ENCODE data around the gene RBMS3.

Gene RBMS3

DNA sequence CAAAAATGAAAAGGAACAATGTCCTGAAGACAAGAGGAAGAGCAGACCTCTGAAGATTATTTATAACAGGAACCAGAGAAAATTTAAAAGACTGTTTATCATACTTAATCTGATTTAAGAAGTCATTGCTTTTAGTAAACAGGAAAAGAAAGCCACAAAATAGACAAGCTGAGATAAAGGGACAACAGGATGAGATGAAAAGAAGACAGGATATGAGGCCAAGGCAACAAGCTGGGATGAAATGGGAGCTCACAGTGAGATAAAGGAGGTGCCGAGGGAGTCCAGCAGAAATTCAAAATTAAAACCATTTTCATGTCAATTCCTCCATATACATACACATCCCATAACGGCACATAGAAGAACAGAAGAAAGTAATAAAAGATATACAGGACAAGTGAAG is 277.0 kb downstream of the RBMS3 start:
- in situ Hi-C loops (cut with HindIII; ENCODE audit: low sequenced_read_pairs), result no loop called here

DNA sequence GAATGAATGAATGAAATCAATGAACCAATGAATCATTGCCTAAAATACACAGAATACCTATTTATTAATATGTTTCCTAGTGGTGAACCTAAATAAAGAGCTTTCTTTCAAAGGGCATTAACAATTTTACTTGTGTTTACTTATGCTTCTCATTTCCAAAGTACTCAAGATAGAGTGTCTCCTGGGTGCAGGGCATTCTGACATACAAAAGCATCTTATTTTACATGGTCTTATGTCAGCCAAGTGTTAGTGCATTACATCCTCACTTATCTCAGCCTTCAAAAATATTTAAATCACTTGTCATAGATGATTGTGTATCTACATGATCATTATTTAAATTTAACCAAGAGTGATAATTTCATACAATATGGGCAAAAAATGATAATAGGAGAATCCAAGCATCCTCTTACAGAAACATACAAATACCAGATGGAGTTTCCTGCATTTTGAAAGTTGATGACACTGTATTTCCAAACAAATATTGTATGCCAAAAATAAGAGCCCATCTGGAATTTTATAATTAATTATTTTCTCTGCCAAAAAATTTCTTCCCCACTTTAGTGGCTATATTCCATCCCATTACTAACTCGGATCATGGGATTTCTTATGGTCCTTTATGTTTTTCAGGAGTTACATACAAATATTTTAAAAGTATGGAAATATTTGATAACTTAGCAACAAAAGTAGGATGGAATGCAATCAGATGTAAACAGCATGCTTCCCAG is 279.0 kb downstream of the RBMS3 start:
- in situ Hi-C loops (cut with HindIII; ENCODE audit: low sequenced_read_pairs), result no loop called here

DNA sequence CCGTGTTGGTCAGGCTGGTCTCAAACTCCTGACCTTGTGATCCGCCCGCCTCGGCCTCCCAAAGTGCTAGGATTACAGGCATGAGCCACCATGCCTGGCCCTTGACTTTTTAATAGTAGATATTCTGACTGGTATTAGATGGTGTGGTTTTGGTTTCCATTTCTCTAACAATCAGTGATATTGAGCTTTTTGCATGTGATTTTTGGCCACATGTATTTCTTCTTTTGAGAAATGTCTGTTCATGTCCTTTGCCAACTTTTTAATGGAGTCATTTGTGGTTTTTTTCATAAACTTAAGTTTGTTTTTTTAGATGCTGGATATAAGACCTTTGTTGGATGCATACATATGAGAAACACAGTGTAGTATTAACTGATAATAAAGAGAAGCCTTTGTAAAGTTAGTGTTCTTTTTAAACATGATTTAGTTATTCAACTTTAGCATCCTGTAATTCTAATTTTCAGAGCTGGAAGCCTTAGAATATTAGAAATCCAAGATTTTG is 280.8 kb downstream of the RBMS3 start:
- in situ Hi-C loops (cut with HindIII; ENCODE audit: low sequenced_read_pairs), result no loop called here

DNA sequence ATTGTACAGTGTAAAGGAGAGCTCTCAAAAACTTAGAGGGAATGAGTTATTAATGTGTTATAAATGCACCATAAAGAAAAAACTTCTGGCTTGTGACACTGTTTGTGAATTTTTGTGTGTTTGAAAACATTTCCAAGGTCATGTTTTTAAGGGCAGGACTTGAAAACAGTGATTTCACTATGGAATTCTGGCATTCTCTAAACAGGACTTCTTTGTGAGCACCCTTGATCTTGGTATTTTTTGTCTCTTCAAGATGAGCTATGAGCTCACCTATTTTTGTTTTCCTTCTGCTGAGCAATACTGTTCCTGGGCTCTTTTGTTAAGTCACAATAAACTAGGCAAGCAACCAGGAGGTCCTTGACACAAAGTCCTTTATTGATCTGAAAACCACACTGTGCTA is 284.4 kb downstream of the RBMS3 start:
- in situ Hi-C loops (cut with HindIII; ENCODE audit: low sequenced_read_pairs), result no loop called here

DNA sequence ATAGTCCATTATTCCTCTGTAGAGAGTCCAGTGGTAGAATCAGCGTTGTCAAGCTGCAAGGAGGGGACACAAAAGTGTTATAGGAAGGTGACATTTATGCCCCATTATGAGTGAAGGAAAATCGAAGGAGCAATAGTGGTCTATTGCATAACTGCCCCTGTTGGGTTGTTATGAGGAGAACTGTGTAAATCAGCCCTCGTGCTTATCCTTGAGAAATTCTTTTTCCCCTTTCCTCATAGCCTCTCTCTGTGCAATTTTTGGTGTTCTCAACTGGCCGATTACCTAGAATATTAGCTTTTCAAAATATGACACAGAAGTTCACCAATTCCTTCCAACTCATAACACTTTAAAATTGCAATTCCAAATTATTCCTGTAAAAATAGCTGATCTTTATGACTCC is 286.6 kb downstream of the RBMS3 start:
- in situ Hi-C loops (cut with HindIII; ENCODE audit: low sequenced_read_pairs), result no loop called here

DNA sequence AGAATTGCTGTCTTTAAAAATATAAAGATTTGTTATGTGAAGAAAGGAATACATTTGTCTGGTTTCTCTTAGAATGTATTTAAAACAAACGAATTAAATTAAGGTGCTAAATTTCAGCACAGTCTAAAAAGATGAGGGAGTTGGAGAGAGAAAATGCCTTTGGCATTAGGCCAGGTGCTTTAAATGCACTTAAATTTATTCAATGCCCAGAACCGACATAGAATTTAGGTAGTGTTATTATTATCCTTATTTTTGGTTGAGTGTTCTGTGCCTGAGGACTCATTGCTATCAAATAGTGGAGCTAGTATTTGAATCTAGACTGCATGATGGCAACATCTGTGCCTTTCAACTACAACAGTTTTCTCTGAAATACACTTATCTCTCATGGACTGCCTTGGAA is 287.5 kb downstream of the RBMS3 start:
- in situ Hi-C loops (cut with HindIII; ENCODE audit: low sequenced_read_pairs), result no loop called here

DNA sequence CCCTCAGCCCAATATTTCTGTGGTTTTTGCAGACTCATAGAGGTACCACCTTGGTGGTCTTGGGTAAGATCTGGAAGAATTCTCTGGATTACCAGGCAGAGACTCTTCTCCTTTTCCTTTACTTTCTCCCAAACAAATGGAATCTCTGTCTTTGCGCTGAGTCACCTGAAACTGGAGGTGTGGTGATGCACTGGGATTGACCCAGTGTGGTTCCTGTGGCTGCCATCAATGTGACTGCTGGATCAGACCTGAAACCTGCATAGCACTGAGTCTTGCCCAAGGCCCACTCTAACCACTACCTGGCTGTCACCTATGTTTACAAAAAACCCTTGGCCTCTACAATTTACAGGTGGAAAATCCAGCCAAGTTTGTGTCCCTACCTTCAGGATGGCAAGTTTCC is 295.3 kb downstream of the RBMS3 start:
- in situ Hi-C loops (cut with HindIII; ENCODE audit: low sequenced_read_pairs), result no loop called here

DNA sequence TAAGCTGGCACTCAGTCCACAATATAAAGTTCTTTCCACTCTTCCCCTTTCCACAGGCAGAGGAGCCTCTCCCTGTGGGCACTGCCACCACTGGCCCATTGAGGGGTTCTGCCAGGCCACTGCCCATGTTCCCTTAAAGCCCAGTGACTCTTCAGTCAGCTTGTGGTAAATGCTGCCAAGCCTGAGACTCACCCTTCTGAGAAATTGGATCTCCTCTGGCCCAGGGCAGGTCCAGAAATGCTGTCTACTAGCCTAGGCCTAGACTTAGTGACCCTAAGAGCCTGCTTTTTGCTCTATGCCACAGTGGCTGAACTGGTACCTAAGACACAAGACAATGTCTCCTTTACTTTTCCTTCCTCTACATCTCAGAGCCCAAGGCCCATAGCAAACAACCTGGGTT is 295.8 kb downstream of the RBMS3 start:
- in situ Hi-C loops (cut with HindIII; ENCODE audit: low sequenced_read_pairs), result no loop called here

DNA sequence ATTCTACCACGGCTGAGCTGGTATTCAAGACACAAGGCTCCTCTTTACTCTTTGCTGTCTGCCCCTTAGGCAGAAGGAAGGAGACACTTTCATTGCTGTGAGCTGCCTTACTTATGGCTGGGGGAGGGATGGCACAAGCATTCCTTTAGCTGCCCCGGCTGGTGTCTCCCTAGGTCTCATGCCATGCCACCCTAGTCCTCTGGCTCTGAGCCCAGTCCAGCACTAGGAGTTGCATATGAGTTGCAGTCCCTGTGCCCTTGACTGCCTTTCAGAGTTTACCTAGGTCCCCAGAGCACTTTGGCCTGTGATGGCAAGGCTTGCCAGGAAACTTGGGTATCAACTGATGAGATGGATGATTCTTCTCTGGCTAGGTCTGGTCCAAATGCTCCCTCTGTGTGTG is 296.4 kb downstream of the RBMS3 start:
- in situ Hi-C loops (cut with HindIII; ENCODE audit: low sequenced_read_pairs), result no loop called here

DNA sequence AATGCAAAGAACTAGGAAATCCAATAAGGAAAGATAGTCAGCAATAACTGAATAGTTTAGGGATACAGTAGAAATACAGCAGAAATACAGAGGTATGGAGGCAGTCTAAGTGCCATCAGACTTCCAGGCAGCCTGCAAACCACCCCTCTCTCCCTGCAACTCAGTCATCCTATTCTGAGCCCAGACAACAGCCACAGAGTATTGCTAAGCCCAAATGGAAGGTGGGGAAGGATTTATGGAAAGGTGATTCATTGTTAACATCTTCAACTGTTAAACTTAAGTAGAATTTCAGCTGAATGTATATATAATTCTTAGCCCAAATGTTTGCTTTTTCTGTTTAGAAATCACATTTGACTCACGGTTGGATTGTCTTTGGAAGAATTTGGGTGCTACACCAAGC is 300.4 kb downstream of the RBMS3 start:
- in situ Hi-C loops (cut with HindIII; ENCODE audit: low sequenced_read_pairs), result no loop called here

DNA sequence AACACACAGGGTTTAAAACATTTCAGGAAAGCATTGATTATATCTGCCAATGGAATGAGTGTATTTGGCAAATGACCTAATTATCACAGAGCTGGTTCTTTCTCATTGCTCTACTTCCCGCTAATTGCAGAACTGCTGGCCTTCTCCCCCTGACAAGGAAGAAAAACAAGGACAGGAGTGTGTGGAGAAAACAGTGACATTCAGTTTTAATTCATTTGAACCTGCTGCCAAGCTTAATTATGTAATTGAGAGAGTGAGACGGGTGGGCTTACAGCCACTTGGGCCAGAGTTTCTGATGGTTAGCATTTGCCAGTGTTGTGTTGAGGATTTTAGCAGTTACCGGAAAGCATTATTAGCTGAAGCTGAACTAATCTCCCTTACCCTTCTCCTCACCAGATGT is 301.4 kb downstream of the RBMS3 start:
- in situ Hi-C loops (cut with HindIII; ENCODE audit: low sequenced_read_pairs), result no loop called here

DNA sequence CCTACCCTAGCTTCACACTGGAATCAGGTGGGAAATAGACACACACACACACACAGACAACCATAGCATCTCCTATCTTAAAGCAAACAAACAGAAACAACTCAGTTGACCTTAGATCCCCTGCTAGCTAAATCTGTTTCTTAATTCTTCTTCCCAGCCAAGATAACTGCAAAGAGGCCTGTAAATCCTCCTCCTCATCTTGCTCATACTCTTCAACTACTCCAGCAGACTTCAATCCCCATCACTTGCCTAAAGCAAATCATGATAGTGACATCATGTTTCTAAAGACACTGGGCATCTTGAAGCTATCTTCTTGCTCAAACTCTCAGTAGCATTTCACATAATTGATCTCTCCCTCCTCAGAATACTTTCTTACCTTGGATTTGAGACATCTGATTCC is 303.0 kb downstream of the RBMS3 start:
- in situ Hi-C loops (cut with HindIII; ENCODE audit: low sequenced_read_pairs), result no loop called here

DNA sequence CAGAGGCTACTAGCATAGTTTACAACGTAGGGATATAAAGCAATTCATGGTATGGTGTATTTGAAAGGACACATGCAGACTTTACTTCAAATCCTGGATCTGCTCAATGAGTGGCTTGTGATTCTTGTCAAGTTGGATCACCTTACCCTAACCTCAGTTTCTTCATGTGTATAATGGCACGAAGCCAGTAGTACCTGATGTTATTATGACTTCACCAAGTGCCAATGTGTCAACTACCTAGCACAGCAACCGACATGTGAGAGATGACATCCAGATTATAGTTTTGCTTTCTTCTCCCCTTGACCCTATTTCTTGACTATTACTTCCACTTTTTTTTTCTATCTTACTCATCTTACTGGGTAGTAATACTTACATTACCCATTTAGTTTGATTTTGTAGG is 304.5 kb downstream of the RBMS3 start:
- in situ Hi-C loops (cut with HindIII; ENCODE audit: low sequenced_read_pairs), result no loop called here

DNA sequence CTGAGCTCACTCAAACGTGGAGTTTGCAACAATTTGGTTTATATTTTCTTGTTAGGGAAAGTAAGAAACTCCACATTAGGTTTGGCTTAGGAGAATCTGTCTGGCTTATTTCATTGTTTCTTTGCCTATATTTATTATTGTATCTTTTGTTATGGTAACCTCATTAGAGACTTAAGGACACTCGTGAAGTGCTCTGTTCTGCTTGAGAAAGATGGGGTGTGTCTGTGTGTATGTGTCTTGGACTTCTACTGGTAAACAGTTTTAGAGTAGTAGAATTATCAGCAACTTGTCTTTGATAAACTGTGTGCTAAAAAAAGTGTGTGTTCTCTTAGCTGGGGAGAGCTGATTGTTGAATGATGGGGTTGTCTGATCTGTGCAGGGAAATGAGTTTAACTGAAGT is 306.5 kb downstream of the RBMS3 start:
- in situ Hi-C loops (cut with HindIII; ENCODE audit: low sequenced_read_pairs), result no loop called here

DNA sequence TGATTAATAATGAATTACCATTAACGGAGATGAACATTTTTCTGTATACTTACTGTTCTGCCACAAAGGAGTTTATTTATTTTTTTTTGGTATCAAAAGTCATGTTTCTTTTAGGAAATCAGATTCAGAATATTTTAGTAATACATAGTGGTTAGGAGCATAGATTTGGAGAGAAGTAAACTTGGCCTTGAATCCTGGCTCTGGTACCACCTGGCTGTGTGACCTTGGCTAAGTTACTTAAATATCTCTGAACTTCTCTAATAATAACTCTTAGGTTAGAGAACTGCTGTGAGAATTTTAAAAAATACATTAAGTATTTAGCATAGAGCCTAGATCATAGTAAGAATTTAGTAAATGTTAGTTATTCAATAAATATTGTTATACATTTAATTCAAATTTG is 309.1 kb downstream of the RBMS3 start:
- in situ Hi-C loops (cut with HindIII; ENCODE audit: low sequenced_read_pairs), result no loop called here

DNA sequence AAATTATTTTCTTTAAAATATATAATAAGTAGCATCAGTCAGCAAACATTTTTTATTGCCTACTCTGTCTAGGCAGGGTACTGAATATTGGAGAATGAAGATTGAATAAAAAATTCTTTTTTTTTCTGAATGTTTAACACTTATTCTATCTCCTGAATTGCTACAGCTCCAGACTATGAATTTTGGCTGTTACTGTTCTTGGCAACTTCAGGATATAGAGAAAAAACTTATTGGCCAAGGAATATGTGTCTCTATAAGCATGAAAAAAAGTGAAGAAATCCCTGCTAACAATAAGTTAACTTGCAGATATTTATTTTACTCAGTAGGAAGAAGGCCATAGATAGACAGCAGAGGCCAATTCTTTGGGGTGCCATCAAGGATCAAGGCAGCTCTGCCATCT is 309.6 kb downstream of the RBMS3 start:
- in situ Hi-C loops (cut with HindIII; ENCODE audit: low sequenced_read_pairs), result no loop called here

DNA sequence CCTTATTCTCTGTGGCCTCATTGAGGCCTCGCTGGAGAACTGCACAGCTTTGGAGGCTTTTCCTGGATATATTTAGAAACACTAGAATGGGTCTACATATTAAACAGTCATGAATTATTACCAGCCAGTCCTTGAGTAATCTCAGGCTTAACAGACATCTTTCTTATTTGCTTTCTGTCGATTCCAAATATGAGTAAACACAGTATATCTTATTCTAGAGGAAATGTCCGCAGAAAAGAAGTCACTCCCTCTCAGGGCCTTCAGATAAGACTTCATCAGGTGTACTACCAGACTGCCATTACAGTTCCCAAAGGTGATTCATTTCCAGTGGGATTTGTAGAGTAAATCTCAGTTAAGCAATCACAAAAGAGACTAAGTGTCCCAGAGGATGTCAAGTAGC is 310.7 kb downstream of the RBMS3 start:
- in situ Hi-C loops (cut with HindIII; ENCODE audit: low sequenced_read_pairs), result no loop called here

DNA sequence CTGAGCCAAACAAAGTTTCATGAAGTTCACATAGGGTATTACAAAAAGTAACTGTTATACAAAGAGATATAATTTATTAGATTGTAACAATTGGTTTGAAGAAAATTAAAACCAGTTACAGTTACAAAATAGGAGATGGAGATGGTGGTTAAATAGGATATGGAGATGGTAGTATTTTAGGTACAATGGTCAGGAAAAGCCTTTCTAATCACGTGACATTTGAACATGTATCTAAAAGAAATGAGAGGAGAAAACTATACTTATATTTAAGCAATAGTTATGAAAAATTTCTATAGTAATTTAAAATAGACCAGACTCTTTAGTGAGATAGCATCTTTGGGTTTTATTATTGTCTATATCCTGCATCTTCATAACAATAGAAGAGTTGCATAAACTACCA is 312.9 kb downstream of the RBMS3 start:
- in situ Hi-C loops (cut with HindIII; ENCODE audit: low sequenced_read_pairs), result no loop called here

DNA sequence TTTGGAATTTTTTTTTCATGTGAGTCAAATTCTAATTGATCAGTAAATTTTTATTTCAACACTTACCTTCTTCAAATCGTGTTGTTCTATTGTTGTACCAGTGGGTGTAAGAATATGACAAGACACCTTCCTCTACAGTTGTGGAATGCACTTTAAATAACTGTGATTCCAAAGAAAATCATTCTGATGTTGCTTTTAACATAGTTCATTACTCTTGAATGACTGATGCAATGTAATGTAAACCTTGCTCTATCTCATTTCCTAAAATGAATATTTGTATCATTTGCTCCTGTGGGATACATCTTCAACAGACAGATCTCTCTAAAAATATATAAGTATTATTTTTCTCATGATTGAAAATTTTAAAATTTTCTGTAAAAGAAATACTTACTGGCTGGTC is 313.4 kb downstream of the RBMS3 start:
- in situ Hi-C loops (cut with HindIII; ENCODE audit: low sequenced_read_pairs), result no loop called here

DNA sequence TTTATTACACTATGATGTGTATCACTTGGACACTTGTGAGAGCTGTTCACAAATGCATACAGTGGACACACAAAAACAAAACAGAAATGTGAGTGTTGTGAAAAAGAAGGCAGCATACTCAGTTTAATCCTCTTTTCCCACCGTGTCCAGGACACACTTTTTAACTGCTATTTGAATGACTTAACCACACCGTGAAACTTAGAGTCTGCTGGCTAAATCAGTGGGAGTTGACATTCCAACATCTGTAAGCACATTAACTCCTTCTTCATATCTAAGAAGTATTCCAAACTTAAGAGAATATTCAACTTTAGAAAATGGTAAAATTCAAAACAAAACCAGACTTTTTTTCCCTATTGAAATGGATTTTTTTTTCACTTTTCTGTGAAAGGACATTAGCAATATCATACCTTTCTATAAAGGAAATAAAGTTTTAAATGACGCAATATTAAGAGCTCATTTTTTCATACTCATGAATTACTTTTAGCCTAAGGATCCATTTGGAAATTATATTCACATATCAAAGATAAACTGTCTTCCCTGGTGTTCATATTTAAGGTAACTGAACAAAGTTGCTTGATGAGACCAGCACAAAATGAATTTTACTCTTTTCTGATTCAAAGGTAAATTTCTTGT is 316.6 kb downstream of the RBMS3 start:
- in situ Hi-C loops (cut with HindIII; ENCODE audit: low sequenced_read_pairs), result no loop called here

DNA sequence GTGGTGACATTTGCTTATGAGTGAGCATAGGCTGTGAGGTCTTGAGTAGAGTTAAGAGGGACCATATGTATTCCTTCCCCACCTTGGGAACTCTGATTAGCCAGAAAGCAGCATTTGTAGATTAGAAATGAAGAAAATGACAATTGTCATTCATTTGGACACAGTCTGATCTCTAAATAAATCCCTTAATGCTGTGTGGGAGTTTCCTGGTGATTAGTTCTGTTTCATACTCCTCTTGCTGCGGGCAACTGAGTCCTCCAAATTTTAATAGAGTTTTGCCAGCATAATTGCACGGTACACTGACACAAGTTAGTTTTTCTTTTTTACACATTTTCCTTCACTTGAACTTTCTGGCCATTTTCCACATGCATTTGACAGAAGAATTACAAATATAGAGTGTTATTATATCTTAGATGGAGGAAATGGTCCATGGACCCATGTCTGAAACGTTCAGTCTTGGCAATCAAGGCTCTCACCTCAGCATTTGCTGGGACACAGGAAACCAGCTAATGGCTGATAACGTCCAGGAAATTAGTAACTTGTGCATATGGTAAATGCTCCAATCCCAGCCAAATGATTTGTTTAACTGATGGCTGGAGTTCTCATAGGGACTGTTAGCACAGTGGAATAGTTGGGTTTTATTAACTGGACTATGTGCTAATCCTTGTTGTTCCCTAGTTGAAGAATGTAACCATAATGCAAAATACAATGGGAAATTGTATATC is 321.2 kb downstream of the RBMS3 start:
- in situ Hi-C loops (cut with HindIII; ENCODE audit: low sequenced_read_pairs), result no loop called here

DNA sequence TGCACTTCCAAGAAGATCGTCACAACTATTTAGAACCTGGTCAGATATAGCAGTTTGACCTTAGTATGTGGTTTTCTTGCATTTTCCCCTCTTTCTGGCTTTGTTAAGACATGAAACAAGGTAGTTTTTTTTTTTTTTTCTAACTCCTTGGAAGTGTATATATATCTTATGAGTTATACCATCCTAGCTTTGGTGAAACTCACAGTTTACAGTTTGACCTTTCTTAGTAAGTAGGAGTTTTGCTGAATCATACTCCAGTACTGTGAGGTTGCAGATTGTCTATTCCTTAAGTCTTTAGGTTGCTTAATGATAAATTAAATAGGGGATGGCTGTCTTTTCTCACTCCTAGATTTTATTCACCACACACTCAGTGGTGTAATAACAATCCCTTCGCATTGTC is 325.0 kb downstream of the RBMS3 start:
- in situ Hi-C loops (cut with HindIII; ENCODE audit: low sequenced_read_pairs), result no loop called here
